GM23338 (cell line): Measurements from ENCODE around the gene PCSK6.

Source experiments
- CREB1 ChIP-seq: fragments of 250-450 bp; sonication (Bioruptor Pico); IDR thresholded peaks from 2 replicates; pipeline ENCODE4 v1.5.0; 2020; ENCODE audit warnings: low read depth, mild to moderate bottlenecking, moderate library complexity
- EZH2 ChIP-seq: fragments of 200-600 bp; sonication (generic); IDR thresholded peaks from one replicate; pipeline ENCODE4 v1.8.0; 2017; ENCODE audit warnings: antibody characterized with exemption, mild to moderate bottlenecking, low read depth; ENCODE audit not compliant: unreplicated experiment
- EZH2phosphoT487 ChIP-seq: fragments of 200-600 bp; sonication (generic); IDR thresholded peaks from one replicate; pipeline ENCODE4 v1.8.1; 2018; ENCODE audit warnings: antibody characterized with exemption; ENCODE audit not compliant: unreplicated experiment
- JUNB ChIP-seq: IDR thresholded peaks from one replicate; pipeline ENCODE4 v1.6.1; 2016; ENCODE audit warnings: antibody characterized with exemption; ENCODE audit not compliant: unreplicated experiment
- NANOG ChIP-seq: IDR thresholded peaks from 2 replicates; pipeline ENCODE4 v1.6.1; 2016; ENCODE audit warnings: antibody characterized with exemption, borderline replicate concordance
- POLR2AphosphoS5 ChIP-seq: IDR thresholded peaks from 2 replicates; pipeline ENCODE4 v1.6.1; 2016; ENCODE audit warnings: antibody characterized with exemption, low read depth
- STAT1 ChIP-seq: IDR thresholded peaks from one replicate; pipeline ENCODE4 v1.6.1; 2016; ENCODE audit warnings: antibody characterized with exemption; ENCODE audit not compliant: unreplicated experiment
- ZNF114 ChIP-seq: fragments of 250-450 bp; sonication (Bioruptor Pico); IDR thresholded peaks from 2 replicates; pipeline ENCODE4 v1.5.0; 2020; ENCODE audit warnings: mild to moderate bottlenecking, moderate library complexity
- ZNF331 ChIP-seq: fragments of 250-450 bp; sonication (Bioruptor Pico); IDR thresholded peaks from 2 replicates; pipeline ENCODE4 v1.5.0; 2020; ENCODE audit warnings: low read depth, mild to moderate bottlenecking, moderate library complexity
- TF ChIP-seq, protein P1 (sequence below), 2 experiments: fragments of 200-600 bp in 1 of 2; sonication (generic) in 1 of 2; conservative IDR thresholded peaks; 2 replicates each; pipeline versions ENCODE4 v1.5.1 to v1.6.1; 2016 to 2017; ENCODE audit warnings: antibody characterized with exemption in 2 of 2, low read depth in 2 of 2, mild to moderate bottlenecking in 2 of 2, moderate library complexity in 1 of 2
- TF ChIP-seq, protein P2 (sequence below): IDR thresholded peaks from one replicate; pipeline ENCODE4 v1.6.1; 2018; ENCODE audit warnings: antibody characterized with exemption; ENCODE audit not compliant: unreplicated experiment
- TF ChIP-seq, protein P3 (sequence below): IDR thresholded peaks from 2 replicates; pipeline ENCODE4 v1.6.1; 2016; ENCODE audit warnings: antibody characterized with exemption
- TF ChIP-seq, protein P4 (sequence below): fragments of 250-450 bp; sonication (Bioruptor Pico); IDR thresholded peaks from 2 replicates; pipeline ENCODE4 v1.5.0; 2020; ENCODE audit warnings: mild to moderate bottlenecking, moderate library complexity

DNA sequence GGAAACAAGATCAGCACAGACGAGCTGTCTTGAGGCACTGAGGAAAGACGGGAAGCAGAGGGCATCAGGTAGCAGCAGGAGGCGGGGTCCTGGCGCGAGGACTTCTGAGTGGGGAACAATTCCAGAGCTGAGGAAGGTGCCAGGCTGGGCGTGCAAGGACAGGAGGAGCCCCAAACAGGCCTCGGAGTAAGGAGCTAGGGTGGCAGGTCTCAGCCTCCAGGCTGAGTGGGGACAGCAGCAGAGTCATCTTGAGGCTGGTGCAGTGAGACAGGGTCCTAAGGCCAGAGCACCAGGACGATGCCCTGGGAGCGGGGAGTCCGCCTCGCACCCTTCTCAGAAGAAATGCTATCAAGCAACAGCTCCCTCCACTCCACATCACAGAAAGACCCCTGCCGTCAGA lies 78.4 kb downstream of the PCSK6 start:
- TF ChIP-seq JUNB: no peak
- TF ChIP-seq, protein P1, sequence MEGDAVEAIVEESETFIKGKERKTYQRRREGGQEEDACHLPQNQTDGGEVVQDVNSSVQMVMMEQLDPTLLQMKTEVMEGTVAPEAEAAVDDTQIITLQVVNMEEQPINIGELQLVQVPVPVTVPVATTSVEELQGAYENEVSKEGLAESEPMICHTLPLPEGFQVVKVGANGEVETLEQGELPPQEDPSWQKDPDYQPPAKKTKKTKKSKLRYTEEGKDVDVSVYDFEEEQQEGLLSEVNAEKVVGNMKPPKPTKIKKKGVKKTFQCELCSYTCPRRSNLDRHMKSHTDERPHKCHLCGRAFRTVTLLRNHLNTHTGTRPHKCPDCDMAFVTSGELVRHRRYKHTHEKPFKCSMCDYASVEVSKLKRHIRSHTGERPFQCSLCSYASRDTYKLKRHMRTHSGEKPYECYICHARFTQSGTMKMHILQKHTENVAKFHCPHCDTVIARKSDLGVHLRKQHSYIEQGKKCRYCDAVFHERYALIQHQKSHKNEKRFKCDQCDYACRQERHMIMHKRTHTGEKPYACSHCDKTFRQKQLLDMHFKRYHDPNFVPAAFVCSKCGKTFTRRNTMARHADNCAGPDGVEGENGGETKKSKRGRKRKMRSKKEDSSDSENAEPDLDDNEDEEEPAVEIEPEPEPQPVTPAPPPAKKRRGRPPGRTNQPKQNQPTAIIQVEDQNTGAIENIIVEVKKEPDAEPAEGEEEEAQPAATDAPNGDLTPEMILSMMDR (conservative IDR thresholded peaks at IDR 0.05; ENCODE audit: low read depth in 2 of 2): no peak
- no peak for TF ChIP-seq EZH2
- TF ChIP-seq, protein P2, sequence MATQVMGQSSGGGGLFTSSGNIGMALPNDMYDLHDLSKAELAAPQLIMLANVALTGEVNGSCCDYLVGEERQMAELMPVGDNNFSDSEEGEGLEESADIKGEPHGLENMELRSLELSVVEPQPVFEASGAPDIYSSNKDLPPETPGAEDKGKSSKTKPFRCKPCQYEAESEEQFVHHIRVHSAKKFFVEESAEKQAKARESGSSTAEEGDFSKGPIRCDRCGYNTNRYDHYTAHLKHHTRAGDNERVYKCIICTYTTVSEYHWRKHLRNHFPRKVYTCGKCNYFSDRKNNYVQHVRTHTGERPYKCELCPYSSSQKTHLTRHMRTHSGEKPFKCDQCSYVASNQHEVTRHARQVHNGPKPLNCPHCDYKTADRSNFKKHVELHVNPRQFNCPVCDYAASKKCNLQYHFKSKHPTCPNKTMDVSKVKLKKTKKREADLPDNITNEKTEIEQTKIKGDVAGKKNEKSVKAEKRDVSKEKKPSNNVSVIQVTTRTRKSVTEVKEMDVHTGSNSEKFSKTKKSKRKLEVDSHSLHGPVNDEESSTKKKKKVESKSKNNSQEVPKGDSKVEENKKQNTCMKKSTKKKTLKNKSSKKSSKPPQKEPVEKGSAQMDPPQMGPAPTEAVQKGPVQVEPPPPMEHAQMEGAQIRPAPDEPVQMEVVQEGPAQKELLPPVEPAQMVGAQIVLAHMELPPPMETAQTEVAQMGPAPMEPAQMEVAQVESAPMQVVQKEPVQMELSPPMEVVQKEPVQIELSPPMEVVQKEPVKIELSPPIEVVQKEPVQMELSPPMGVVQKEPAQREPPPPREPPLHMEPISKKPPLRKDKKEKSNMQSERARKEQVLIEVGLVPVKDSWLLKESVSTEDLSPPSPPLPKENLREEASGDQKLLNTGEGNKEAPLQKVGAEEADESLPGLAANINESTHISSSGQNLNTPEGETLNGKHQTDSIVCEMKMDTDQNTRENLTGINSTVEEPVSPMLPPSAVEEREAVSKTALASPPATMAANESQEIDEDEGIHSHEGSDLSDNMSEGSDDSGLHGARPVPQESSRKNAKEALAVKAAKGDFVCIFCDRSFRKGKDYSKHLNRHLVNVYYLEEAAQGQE: no peak
- TF ChIP-seq POLR2AphosphoS5: no peak
- no peak for TF ChIP-seq EZH2phosphoT487
- TF ChIP-seq, protein P3, sequence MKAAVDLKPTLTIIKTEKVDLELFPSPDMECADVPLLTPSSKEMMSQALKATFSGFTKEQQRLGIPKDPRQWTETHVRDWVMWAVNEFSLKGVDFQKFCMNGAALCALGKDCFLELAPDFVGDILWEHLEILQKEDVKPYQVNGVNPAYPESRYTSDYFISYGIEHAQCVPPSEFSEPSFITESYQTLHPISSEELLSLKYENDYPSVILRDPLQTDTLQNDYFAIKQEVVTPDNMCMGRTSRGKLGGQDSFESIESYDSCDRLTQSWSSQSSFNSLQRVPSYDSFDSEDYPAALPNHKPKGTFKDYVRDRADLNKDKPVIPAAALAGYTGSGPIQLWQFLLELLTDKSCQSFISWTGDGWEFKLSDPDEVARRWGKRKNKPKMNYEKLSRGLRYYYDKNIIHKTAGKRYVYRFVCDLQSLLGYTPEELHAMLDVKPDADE: no peak
- TF ChIP-seq STAT1: no peak
- TF ChIP-seq NANOG: no peak
- TF ChIP-seq CREB1: no peak
- TF ChIP-seq ZNF331 (CRISPR knock-in tag): no peak
- TF ChIP-seq ZNF114: no peak
- TF ChIP-seq, protein P4, sequence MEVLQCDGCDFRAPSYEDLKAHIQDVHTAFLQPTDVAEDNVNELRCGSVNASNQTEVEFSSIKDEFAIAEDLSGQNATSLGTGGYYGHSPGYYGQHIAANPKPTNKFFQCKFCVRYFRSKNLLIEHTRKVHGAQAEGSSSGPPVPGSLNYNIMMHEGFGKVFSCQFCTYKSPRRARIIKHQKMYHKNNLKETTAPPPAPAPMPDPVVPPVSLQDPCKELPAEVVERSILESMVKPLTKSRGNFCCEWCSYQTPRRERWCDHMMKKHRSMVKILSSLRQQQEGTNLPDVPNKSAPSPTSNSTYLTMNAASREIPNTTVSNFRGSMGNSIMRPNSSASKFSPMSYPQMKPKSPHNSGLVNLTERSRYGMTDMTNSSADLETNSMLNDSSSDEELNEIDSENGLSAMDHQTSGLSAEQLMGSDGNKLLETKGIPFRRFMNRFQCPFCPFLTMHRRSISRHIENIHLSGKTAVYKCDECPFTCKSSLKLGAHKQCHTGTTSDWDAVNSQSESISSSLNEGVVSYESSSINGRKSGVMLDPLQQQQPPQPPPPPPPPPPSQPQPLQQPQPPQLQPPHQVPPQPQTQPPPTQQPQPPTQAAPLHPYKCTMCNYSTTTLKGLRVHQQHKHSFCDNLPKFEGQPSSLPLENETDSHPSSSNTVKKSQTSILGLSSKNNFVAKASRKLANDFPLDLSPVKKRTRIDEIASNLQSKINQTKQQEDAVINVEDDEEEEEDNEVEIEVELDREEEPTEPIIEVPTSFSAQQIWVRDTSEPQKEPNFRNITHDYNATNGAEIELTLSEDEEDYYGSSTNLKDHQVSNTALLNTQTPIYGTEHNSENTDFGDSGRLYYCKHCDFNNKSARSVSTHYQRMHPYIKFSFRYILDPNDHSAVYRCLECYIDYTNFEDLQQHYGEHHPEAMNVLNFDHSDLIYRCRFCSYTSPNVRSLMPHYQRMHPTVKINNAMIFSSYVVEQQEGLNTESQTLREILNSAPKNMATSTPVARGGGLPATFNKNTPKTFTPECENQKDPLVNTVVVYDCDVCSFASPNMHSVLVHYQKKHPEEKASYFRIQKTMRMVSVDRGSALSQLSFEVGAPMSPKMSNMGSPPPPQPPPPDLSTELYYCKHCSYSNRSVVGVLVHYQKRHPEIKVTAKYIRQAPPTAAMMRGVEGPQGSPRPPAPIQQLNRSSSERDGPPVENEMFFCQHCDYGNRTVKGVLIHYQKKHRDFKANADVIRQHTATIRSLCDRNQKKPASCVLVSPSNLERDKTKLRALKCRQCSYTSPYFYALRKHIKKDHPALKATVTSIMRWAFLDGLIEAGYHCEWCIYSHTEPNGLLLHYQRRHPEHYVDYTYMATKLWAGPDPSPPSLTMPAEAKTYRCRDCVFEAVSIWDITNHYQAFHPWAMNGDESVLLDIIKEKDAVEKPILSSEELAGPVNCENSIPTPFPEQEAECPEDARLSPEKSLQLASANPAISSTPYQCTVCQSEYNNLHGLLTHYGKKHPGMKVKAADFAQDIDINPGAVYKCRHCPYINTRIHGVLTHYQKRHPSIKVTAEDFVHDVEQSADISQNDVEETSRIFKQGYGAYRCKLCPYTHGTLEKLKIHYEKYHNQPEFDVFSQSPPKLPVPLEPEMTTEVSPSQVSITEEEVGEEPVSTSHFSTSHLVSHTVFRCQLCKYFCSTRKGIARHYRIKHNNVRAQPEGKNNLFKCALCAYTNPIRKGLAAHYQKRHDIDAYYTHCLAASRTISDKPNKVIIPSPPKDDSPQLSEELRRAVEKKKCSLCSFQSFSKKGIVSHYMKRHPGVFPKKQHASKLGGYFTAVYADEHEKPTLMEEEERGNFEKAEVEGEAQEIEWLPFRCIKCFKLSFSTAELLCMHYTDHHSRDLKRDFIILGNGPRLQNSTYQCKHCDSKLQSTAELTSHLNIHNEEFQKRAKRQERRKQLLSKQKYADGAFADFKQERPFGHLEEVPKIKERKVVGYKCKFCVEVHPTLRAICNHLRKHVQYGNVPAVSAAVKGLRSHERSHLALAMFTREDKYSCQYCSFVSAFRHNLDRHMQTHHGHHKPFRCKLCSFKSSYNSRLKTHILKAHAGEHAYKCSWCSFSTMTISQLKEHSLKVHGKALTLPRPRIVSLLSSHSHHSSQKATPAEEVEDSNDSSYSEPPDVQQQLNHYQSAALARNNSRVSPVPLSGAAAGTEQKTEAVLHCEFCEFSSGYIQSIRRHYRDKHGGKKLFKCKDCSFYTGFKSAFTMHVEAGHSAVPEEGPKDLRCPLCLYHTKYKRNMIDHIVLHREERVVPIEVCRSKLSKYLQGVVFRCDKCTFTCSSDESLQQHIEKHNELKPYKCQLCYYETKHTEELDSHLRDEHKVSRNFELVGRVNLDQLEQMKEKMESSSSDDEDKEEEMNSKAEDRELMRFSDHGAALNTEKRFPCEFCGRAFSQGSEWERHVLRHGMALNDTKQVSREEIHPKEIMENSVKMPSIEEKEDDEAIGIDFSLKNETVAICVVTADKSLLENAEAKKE: no peak
